NK-92 (cell line): ENCODE data around the gene RAB4B.
"Not testable (repeated sequence)": the region's sequence is repeated elsewhere in the genome, so short reads cannot be mapped to it uniquely, and the experiment has no call there.

ENCODE experiments used
- DNase-seq: peaks from one replicate; lab custom pipeline; 2025; ENCODE audit not compliant: unreplicated experiment; lab: John Stamatoyannopoulos, UW

The RAB4B gene

GRCh38 chr19:40819479-40820234 is 41.6 kb downstream of the RAB4B start:
- not testable (repeated sequence) for DNase-seq

GRCh38 chr19:40822161-40822560 is 44.1 kb downstream of the RAB4B start:
- no peak for DNase-seq

GRCh38 chr19:40822704-40823553 is 44.9 kb downstream of the RAB4B start:
- DNase-seq, result not testable (repeated sequence)

GRCh38 chr19:40824916-40825315 is 46.9 kb downstream of the RAB4B start:
- DNase-seq, result not testable (repeated sequence)

- not testable (repeated sequence) for DNase-seq
Observed at GRCh38 chr19:40825460-40826095, 47.5 kb downstream of the RAB4B start.

- not testable (repeated sequence) for DNase-seq
Observed at GRCh38 chr19:40826312-40826698, 48.3 kb downstream of the RAB4B start.

GRCh38 chr19:40826699-40827385 is 48.8 kb downstream of the RAB4B start:
- DNase-seq, result not testable (repeated sequence)

GRCh38 chr19:40827386-40828247 is 49.6 kb downstream of the RAB4B start:
- DNase-seq, result no peak

- no peak for DNase-seq
Observed at GRCh38 chr19:40829205-40829604, 51.2 kb downstream of the RAB4B start.

GRCh38 chr19:40830741-40831140 is 52.7 kb downstream of the RAB4B start:
- not testable (repeated sequence) for DNase-seq

GRCh38 chr19:40831502-40832430 is 53.7 kb downstream of the RAB4B start:
- DNase-seq, result no peak

- not testable (repeated sequence) for DNase-seq
Observed at GRCh38 chr19:40832431-40832790, 54.4 kb downstream of the RAB4B start.

GRCh38 chr19:40833728-40834533 is 55.9 kb downstream of the RAB4B start:
- DNase-seq, result not testable (repeated sequence)

- no peak for DNase-seq
Observed at GRCh38 chr19:40836754-40837429, 58.8 kb downstream of the RAB4B start.

GRCh38 chr19:40838477-40838876 is 60.4 kb downstream of the RAB4B start:
- not testable (repeated sequence) for DNase-seq

- not testable (repeated sequence) for DNase-seq
Observed at GRCh38 chr19:40842012-40842411, 64.0 kb downstream of the RAB4B start.

- DNase-seq, result not testable (repeated sequence)
Observed at GRCh38 chr19:40842997-40843652, 65.1 kb downstream of the RAB4B start.
